HL-60 (cell line): ENCODE data around the gene GFAP.

Experiments used
- DNase-seq, 2 experiments: peaks; one replicate each; pipeline ENCODE4 v3.0.0-alpha.2; 2010 to 2020; ENCODE audit warnings: low read depth in 1 of 2, low spot score in 1 of 2
- H3K27ac ChIP-seq: fragments of 250-450 bp; sonication (Bioruptor Pico); replicated peaks from 2 replicates; pipeline ENCODE4 v1.5.1; 2020; ENCODE audit warnings: mild to moderate bottlenecking, moderate library complexity
- H3K27me3 ChIP-seq: fragments of 250-450 bp; sonication (Bioruptor Pico); 2 replicates; pipeline ENCODE4 v1.5.1; 2021; ENCODE audit warnings: mild to moderate bottlenecking, moderate library complexity; ENCODE audit not compliant: insufficient read depth, poor library complexity, severe bottlenecking
- H3K4me3 ChIP-seq: replicated peaks from 2 replicates; pipeline ENCODE4 v1.5.1; 2011; ENCODE audit warnings: mild to moderate bottlenecking, control low read depth, low read length; ENCODE audit not compliant: insufficient read depth
- GABPA ChIP-seq: IDR thresholded peaks from 2 replicates; pipeline ENCODE4 v1.6.1; 2012; ENCODE audit warnings: low read depth
- POLR2AphosphoS5 ChIP-seq: IDR thresholded peaks from 2 replicates; pipeline ENCODE4 v1.6.1; 2012; ENCODE audit warnings: low read depth
- SPI1 ChIP-seq: IDR thresholded peaks from 2 replicates; pipeline ENCODE4 v1.6.1; 2012; ENCODE audit warnings: low read depth, mild to moderate bottlenecking, borderline replicate concordance
- TF ChIP-seq, protein P1 (sequence below): IDR thresholded peaks from 2 replicates; pipeline ENCODE4 v1.6.1; 2012; ENCODE audit warnings: low read depth; ENCODE audit not compliant: insufficient replicate concordance
- TF ChIP-seq, protein P2 (sequence below): IDR thresholded peaks from one replicate; pipeline ENCODE4 v1.5.1; 2011; ENCODE audit warnings: low read length, control low read depth, inconsistent platforms; ENCODE audit not compliant: insufficient read depth

Gene GFAP

DNA sequence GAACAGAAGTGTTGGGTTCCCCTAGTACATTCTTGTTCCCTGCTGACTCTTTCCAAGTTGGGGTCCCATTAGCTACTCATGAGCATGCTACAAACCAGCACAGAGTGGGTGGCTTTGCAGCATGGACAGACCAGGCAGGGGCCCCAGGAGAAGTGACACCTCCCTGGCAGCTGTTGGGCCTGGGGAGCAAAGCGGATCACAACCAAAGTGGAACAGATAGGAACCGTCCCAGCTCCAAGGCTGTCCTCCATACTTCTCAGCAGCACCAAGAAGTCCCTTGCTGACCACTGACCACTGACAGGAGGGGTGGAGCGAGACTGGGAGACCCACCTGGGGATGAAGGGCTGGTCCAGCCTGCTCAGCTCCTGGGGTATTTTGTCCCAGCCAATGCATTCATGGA, 12.4 kb upstream of the GFAP start:
- no peak for DNase-seq
- H3K4me3 ChIP-seq, result no peak overlapping the region
- no peaks in the 10 kb centered on the region for H3K27me3 ChIP-seq
- no peak overlapping the region for H3K27ac ChIP-seq
- TF ChIP-seq SPI1 (no peak), GABPA (no peak), POLR2AphosphoS5 (no peak)
- TF ChIP-seq, protein P1, sequence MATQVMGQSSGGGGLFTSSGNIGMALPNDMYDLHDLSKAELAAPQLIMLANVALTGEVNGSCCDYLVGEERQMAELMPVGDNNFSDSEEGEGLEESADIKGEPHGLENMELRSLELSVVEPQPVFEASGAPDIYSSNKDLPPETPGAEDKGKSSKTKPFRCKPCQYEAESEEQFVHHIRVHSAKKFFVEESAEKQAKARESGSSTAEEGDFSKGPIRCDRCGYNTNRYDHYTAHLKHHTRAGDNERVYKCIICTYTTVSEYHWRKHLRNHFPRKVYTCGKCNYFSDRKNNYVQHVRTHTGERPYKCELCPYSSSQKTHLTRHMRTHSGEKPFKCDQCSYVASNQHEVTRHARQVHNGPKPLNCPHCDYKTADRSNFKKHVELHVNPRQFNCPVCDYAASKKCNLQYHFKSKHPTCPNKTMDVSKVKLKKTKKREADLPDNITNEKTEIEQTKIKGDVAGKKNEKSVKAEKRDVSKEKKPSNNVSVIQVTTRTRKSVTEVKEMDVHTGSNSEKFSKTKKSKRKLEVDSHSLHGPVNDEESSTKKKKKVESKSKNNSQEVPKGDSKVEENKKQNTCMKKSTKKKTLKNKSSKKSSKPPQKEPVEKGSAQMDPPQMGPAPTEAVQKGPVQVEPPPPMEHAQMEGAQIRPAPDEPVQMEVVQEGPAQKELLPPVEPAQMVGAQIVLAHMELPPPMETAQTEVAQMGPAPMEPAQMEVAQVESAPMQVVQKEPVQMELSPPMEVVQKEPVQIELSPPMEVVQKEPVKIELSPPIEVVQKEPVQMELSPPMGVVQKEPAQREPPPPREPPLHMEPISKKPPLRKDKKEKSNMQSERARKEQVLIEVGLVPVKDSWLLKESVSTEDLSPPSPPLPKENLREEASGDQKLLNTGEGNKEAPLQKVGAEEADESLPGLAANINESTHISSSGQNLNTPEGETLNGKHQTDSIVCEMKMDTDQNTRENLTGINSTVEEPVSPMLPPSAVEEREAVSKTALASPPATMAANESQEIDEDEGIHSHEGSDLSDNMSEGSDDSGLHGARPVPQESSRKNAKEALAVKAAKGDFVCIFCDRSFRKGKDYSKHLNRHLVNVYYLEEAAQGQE, result no peak
- TF ChIP-seq, protein P2, sequence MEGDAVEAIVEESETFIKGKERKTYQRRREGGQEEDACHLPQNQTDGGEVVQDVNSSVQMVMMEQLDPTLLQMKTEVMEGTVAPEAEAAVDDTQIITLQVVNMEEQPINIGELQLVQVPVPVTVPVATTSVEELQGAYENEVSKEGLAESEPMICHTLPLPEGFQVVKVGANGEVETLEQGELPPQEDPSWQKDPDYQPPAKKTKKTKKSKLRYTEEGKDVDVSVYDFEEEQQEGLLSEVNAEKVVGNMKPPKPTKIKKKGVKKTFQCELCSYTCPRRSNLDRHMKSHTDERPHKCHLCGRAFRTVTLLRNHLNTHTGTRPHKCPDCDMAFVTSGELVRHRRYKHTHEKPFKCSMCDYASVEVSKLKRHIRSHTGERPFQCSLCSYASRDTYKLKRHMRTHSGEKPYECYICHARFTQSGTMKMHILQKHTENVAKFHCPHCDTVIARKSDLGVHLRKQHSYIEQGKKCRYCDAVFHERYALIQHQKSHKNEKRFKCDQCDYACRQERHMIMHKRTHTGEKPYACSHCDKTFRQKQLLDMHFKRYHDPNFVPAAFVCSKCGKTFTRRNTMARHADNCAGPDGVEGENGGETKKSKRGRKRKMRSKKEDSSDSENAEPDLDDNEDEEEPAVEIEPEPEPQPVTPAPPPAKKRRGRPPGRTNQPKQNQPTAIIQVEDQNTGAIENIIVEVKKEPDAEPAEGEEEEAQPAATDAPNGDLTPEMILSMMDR, result no peak

DNA sequence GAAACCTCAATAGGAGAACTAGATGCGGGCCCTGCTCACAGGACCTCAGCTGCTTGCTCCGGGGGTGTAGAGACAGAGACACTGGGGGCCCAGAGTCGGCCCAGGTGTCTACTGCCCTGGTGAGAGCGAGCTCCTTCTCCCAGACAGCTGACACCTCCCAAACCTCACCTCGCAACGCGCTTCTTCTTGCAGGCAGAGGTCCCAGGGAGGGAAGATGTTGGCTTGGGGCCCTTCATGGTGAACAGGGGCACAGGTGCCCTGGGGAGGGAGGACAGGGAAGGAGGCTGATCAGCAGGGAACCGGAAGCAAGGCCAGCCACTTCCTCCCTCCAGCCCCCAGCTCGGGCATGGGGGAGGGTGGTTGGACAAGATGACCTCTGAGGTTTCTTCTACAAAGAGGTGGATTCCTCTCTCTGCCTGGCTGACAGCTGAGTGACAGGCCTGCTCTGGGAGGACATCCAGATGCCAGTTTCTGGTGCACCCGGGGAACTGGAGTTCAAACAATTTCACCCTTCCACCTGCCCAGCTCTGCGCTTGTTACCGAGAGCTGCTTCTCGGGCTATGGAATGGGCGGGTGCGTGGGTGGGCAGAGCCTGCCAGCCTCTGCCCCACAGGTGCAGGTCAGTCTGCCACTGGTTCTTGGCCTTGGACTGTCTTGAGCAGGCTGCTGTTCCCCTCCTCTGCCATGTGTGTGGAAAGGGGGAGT, 11.7 kb upstream of the GFAP start:
- no peaks in the 10 kb centered on the region for H3K27me3 ChIP-seq
- TF ChIP-seq, protein P2, result no peak
- TF ChIP-seq GABPA, result peak; percentile 65
- TF ChIP-seq SPI1, result 0 out of 2 replicates have a peak, but pooled peaks have one; percentile 10
- H3K27ac ChIP-seq, result no peak overlapping the region
- peak; percentile 24 to 30 for DNase-seq
- no peak overlapping the region for H3K4me3 ChIP-seq

DNA sequence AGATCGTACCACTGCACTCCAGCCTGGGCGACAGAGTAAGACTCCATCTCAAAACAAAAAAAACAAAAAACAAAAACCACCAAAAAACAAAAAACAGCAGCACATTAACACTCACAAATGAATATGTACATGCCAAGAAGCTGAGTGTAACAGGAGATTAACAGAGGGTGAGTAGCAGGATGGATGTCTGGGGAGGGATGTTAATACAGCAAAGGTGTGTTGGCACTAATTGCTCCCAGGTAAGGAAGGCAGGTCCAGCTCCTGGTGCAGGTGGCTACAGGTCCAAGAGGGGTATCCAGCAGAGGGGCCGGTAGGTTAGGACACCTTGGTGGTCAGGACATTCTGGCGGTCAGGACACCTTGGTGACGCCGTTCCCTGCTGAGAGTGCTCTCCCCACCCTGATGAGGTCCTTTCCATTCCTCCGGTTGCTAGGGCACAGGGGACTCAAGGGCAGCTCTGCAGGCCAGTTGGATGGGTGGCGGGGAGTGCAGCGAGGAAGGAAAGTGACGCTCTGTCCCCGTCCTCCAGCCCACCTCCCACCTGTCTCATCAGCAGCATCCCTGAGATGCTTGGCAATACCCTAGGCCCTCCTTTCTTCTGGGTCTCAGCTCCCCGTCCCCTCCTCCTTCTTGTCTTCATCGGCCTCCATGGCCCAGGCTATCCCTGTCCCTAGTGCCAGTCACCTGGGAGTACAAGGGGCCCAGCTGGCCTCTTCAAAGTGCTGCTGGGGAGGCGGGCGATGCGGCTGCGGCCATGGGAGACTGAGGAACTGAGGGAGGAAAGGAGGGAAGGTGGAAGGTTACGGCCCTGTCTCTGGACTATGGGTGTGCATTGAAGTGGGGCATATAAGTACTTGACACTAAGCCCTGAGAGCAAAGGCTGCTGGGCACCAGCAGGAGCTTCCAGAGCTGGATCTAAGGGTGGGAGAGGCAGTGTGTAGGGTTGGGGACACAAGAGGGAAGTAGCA, 10.7 kb upstream of the GFAP start:
- no peak overlapping the region for H3K27ac ChIP-seq

More for the DNA sequence above, 10.7 kb upstream of the GFAP start:
- DNase-seq, result no peak
- Histone ChIP-seq H3K4me3 (no peak overlapping the region), H3K27me3 (no peaks in the 10 kb centered on the region)
- TF ChIP-seq, protein P2, result no peak
- TF ChIP-seq POLR2AphosphoS5, result no peak
- no peak for TF ChIP-seq SPI1
- TF ChIP-seq, protein P1, result no peak
- no peak for TF ChIP-seq GABPA
